ENCODE results near the gene TTC9C.
"Not testable (repeated sequence)": the region's sequence is repeated elsewhere in the genome, so short reads cannot be mapped to it uniquely, and the experiment has no call there.

Gene TTC9C, protein sequence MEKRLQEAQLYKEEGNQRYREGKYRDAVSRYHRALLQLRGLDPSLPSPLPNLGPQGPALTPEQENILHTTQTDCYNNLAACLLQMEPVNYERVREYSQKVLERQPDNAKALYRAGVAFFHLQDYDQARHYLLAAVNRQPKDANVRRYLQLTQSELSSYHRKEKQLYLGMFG

DNA sequence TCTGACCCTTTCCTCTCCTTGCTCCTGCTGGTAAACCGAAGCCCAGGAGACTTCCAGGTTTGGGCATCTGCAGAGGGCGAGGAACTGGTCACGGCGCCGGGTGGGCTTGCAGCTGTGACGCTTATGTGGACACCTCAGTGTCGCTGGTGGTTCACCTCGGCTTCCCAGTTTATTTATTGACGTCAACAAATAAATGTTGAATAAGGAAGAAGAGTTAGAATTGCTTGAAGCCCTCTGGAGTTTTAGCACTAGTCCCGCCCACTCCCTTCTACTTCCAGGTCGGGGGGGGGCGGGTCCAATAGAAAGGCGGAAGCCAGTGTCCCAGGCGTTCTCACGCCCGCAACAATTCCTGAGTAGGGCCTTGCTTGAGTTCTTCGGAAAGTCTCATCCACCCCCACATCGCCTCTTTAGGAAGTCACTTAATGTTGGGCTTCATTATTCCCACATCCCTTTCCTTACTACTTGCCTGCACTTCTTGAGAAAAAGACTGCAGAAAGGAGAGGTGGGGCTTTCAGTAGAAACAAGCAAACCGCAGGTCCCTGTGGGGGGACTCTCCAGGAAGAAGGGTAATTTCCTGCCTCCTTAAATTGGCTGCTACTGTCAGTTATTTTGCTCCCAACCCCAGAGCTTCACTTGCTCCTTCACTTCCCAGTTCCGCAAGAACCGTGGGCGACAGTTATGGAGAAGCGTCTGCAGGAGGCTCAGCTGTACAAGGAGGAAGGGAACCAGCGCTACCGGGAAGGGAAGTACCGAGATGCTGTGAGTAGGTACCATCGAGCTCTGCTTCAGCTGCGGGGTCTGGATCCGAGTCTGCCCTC lies at the start of gene TTC9C:
Gene TTC9C (plus strand): TSS at position 316 of the 818 bp plus-strand sequence. CDS start 363 bp downstream, at position 679.
- DNase-seq: peak; percentile 84

DNA sequence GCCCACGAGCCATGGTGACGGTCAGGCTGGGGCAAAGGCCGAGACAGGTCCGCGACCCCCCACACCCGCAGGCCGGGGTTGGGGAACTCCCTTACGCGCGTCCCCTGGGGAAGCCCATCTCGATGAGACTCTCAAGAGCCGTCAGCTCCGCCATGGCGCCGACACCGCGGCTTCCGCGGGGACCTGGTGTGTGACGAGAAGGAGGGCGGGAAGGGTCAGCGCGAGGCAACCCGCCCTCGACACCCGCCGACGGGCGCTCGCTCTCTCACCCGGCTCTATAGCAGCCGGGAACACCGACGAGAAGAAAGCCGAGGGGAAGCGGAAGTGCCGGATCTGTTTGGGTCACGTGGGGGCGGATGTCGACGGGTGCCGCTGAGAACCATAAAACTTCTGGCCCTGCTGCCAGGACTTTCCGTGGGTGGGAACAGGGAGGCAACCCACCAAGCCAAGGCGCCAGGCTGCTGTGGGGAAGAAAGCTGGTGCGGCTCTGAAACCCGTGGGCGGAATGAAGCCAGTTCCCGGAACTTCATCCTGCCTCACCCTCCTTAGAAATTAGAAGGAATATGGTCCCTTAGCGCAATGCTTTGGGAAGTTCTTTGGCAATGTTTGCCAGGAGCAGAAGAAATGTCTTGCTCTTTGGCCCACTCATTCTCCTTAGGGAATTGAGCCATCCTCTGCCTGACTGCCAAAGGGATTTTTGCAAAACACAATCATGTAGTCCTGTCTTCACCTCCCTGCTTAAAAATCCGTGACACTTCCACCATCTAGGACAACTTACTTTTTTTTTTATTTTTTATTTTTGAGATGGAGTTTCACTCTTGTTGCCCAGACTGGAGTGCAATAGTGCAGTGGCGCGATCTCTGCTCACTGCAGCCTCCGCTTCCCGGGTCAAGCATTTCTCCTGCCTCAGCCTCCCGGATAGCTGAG lies 49.3 kb upstream of the TTC9C start, which contains the start of gene UBXN1:
Gene UBXN1 (minus strand): TSS at position 304 of the 927 bp plus-strand sequence. CDS start 150 bp downstream, at position 154.
- DNase-seq: peak; percentile 87

DNA sequence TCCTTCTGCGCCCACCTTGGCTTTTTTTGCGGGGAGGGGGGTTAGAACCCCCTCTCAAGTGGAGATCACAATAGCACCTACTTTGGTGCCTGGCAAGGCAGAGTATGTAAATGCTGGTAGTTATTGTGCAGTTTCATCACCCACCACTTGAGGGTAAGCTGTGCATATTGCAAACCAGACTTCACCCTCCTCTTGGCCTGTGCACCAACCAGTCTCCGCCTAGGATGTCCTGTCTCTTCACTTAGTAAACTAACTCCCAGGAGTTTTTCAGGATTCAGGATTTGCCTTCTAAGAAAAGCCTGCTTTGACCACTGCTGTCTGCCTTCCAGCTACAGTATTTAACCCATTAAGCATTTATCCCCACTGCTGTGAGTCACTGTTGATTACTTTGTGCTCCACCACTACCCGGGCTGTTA lies 47.5 kb upstream of the TTC9C start:
- DNase-seq: peak; percentile 37

DNA sequence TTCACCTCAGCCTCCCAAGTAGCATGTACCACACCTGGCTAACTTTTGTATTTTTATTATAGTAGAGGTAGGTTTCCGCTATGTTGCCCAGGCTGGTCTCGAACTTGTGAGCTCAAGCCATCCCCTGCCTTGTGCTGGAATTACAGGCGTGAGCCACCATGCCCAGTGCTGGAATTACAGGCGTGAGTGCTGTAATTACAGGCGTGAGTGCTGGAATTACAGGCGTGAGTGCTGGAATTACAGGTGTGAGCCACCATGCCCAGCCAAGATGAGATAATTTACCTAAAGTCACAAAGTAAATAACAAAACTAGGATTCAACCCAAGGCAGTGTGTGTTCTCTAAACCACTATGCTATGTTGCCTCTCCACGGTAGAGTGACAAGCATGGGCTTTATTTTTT lies 45.8 kb upstream of the TTC9C start:
- no peak for DNase-seq

DNA sequence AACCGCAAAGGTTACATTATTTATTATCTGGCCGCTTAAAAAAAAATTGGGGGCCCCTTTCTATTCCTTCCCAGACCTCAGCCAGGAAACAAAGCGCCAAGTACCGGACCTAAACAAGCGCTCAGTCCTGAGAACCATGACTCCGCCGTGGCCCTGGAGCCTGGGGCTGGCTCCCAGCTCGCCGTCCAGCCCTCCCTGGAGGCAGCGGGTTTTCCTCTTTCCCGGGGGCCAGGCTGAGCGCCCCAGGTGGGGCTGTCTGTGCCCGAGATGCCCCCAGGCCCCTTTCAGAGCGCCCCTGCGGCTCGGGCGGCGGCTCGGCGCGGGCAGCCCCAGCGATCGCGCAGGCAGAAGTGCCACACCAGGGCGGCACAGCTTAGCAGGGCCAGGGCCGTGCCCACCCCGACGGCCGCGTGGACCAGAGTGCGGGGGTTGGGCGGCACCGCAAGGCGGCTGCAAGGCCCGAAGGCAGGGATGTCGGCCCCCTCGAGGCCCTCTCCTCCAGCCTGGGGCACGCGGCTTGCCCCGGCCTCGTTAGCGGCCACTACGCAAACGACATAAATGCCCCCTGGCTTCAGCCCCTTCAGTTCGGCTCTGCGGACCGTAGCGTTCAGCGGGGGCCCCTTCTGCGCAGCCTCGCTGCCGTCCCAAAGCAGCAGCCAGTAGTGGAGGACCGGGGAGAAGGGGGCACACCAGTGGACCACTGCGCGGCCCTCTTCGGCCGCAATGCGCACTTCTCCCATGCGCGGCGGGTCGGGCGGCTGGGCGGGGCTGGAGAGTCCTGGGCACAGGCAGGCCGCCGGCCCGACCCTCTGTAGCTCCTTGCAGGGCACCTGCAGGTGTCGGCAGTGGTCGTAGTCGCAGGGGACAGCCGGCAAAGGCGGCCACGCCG lies 40.5 kb upstream of the TTC9C start:
- no peak for DNase-seq

DNA sequence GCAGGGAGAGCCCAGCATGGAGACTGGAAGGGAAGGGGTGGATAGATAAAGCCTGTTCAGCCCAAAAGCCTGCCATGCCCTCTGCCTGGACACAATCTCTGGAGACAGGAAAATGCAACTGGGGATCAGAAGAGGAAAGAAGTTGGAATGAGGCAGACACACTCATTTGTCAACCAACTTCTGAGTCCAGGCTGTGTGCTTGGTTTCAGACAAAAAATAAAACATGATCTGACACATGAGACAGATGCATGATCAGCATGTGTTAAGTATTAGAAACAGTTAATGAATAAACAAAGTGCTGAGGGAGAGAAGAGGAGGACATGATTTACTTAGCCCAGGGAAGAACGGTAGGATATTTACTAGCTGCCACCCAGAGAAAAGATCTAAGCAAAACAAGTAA lies 39.8 kb upstream of the TTC9C start:
- no peak for DNase-seq

DNA sequence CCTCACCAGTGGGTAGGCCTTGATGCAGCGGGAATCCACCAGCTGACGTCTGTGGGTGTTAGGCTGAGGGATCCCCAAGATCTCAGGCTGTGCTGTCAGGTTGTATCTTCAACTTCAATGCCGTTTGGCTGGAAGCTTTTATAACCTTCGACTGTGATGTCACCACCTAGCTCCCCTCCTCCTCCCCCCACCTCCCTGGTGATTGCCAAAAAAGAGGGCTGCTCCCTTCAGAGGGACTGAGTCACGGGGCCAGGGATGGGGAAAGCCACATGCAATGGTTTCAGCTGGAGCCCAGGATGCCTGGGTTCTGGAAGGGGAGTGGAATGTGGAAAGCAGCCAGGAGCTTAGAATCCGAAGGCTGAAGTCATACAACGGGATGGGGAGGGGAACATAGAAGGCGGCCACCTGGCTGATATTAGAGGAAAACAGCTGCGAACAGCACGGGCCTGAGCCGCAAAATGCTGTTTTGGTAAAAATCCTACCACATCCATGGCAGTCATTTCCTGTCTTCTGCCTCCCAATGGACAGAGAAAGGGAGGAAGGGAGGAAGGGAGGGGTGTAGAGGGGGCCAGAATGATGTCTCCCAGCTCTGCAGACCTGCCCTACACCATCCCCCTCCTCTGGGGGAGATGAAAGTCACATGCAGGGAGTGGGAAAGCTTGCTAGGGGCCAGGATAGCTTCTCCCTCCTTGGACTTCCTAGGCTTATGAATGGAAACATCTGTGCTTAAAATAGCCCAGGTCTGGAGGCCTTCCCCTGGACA lies 38.7 kb upstream of the TTC9C start, which contains the start of gene LRRN4CL:
Gene LRRN4CL (minus strand): TSS at position 110 of the 763 bp plus-strand sequence. CDS start 1,022 bp downstream, outside the sequence.
- no peak for DNase-seq

DNA sequence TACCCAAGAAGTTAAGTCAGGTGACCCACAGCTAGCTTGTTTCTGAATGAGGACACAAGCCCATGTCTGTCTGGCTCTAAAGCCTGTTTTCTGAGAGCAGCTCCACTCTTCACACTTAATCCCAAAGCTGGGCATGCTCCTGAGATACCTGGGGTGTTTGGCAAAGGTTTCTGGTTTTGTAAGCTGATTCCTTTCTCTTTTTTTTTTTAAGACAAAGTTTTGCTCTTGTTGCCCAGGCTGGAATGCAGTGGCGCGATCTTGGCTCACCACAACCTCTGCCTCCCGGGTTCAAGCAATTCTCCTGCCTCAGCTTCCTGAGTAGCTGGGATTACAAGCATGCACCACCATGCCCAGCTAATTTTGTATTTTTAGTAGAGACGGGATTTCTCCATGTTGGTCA lies 34.7 kb upstream of the TTC9C start:
- not testable (repeated sequence) for DNase-seq

DNA sequence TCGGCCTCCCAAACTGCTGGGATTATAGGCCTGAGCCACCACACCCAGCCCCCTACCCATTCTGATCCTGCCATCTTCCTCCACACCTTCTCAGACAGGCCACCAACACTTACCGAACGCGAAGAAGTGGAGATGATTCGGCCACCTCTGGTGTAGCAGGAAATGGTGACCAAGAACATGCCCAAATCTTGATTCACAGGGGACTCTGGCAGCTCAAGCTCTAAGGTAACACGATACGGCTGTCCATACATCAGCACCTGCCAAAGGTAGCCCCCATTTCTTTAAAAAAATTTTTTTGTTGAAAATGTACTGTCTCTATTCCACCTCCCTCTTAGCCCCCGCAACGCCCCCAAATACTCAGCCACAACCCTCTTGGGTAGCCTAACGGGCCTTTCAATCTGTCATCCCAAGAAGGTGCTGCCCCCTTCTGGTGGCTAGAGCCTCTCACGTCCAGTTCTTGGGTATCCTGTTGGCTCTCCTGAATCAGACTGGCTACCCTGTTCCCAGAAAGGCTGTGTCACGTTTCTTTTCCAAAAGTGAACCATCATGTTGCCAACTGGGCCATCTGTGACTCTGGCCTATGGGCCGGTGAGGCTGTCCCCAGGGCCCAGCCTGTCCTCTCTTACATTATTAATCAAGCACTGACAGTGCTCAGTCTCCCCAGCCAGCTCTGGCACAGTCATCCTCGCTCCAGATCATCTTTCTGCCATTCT lies 33.7 kb upstream of the TTC9C start:
- DNase-seq: peak; percentile 77

DNA sequence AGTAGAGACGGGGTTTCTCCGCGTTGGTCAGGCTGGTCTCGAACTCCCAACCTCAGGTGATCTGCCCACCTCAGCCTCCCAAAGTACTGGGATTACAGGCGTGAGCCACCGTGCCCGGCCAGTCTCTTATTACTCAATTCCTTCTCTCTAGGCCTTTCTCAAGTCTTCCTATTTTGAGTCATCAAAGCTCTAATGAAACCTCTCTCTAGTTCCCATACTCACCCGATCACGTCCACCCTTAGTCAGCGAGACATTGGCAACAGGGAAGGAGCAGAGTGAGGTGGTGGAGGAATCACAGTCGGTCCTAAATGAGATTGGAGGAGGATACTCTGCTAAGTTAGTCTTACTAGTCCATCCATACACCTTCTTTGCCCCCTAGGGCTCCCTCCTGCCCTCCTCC lies 26.0 kb upstream of the TTC9C start:
- DNase-seq: no peak

DNA sequence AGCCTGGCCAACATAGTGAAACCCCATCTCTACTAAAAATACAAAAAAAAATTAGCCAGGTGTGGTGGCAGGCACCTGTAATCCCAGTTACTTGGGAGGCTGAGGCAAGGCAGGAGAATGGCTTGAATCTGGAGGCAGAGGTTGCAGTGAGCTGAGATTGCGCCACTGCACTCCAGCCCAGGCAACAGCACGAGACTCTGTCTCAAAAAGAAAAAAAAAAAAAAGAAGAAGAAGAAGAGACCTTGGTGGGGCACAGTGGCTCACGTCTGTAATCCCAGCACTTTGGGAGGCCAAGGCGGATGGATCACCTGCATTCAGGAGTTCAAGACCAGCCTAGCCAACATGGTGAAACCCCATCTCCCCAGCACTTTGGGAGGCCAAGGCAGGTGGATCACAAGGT lies 24.4 kb upstream of the TTC9C start:
- not testable (repeated sequence) for DNase-seq

DNA sequence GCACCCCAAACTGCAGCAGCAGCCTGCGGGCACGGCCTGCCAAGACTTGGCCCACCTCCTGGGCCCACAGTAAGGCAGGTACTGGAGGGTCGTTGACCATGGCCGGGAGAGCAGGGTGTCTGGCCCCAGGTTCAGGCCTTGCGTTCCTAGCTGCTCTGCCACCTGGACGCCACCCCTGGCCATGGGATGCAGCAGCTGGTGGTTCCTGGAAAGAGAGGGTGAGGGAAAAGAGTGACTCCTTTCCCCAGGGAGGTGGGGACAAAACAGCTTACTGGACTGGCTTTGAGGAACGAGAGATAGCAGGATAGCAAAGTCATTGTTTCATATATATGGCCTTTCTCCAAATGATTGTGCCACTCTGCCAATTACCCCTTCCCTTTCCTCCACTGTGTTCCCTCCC lies 22.9 kb upstream of the TTC9C start:
- no peak for DNase-seq

DNA sequence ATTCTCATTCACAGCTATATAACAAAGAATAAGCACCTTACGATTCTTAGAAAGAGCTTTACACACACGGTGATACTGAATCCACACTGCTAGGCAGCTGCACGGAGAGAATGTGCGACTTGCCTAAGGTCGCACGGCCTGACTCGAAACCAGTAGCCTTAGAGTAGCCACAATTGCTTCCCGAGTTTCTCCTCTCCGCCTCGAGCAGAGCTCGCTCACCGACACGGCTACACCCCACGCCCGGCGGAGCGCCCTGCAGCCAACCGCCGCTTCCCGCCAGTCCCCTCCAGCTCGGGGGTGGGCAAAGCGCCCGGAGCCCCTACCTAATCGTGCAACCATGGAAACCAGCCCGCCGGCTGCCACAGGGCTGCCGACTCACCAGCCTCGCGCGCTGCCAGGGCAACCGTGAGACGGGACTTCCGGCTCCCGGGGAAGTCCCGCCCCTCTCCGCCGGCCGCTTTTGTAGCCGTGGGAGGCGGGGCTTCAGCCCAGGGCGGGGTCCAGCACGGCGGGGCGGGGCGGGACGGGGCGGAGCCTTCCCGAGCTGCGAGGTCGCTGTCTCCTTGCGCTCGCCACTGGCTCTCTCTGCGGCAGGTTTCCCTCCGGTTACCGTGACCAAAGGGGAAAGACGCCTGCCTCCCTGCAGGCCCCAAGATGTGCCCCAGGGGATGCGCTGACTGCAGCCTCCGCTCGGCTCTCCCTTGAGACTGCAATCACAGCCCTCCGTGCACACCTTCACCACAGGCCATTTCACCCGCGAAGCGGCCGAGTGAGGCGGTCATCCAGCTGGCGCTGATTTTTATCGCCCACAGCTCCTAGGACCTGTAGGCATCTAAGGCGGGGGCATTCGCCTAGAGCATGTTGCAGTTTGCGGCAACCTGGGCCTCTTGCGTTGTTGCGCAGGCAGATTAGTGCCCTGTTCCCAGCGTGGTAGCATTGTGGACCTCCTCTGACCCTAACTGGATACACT lies 22.1 kb upstream of the TTC9C start:
- peak; percentile 92 for DNase-seq

DNA sequence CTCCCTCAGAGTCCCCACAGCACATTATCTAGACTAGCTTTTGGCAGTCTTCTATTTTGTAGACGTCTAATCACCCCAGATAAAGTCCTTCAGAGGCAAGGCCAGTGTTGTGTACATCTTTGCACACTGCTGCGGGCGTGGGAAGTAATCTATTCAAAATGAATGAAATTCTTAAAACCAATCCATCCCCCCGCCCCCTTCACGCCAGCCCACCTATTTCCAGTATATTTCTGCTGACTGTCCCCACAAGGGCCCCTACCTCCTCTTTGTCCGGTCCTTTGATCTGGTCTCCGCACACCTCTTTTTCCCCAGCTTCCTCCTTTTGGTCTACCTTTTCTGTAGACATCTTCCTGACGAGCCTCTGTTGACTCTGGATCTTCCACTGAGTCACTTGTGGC lies 21.4 kb upstream of the TTC9C start:
- DNase-seq: no peak

DNA sequence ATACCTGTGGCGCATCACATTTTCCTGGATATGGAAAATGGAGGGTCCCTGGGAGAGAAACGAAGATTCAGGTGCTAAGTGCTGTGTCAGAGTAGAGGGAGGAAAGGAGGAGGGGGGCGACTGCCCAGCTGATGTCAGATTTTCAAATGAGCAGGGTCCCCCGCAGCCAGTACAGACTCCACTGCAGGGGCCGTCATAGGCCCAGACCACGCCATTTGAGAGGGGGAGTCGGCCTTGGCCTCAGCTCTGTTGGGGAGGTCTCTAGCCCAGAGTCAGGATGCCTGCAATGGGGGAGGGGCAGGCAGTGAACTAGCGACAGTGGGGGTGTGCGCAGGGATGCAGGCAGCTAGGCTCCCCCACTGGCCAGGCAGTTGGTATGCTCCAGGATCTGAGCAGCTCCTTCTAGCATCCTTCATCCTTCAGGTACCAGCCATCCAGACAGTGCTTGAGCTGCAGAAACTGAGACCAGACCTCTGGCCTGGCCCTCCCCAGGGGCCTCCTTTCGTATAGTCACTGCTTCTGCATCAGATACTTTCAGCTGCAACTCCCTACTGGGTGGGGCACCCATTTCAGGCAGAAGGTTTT lies 20.9 kb upstream of the TTC9C start, which contains the start of the genes BSCL2 and GNG3:
Gene BSCL2 (minus strand): TSS at position 148 of the 585 bp plus-strand sequence. CDS start 229 bp downstream, outside the sequence.
Gene GNG3 (plus strand): TSS at position 400 of the 585 bp plus-strand sequence. CDS start 620 bp downstream, outside the sequence.
- no peak for DNase-seq

DNA sequence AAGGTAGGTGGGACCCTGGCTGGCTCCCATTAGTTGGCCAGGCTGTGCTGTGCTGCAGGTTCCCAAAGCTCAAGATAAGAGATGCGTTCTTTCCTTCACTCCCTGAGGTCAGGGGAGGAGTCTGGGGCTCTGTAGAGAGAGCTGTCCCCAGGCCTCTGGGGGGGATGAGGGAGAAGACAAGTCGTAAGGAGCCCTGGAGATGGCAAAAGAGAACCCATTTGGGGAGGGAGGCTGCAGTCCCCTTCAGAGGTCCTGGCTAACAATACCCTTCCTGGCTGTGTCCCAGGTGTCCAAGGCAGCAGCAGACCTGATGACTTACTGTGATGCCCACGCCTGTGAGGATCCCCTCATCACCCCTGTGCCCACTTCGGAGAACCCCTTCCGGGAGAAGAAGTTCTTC lies 19.9 kb upstream of the TTC9C start:
- DNase-seq: no peak

DNA sequence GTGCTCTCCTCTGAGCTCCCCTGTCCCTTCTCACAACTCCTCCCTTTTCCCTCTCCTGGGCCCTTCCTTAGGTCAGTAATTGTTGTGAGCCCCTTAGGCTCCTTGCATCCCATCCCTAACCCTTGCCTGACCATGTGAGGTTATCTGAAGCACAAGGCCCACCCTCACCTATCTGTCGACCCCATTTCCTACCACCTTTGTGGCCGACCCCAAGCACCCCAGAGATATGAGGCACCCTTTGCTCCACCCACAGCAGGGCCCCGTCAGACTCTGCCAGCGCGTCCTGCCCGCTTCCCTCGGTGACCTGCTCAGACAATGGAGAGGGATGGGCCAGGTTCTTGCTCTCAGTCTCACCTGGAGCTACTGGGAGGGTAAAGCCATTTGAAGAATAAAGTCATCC lies 19.5 kb upstream of the TTC9C start:
- DNase-seq: peak; percentile 46

DNA sequence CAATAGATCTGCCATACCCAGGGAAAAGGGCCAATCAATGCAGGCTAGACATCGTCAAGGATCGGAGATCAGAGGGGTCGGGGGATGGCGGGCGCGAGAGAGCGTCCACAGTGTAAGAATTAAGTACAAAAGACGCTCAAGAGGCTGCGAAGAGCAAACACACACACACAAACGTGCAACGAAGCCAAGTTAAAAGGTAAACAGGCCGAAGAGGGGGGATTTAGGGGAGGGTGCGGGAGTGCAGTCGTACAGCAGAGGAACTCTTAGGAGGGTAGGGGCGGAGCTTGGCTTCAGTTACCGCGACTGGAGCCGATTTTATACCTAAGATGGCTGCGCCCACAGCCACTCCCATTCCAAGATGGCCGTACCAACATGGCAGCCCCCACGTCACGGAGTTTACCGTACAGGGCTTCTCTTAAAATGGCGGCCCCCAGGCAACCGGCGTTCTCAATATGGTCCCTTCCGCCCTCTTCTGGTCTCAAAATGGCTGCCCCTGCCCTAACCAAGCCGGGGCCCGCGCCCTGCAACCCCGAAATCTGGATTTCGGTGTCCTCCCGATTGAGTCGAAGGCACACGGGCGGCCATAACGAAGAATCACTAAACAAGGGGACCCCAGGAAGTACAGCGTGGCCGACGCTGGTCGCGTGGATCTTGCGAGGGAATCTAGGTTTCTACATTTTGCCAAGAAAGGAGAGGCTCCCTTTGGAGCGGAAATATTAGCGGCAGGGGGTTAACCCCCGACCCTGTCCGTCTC lies 18.9 kb upstream of the TTC9C start:
- peak; percentile 96 for DNase-seq
